Vein endothelial cell (primary cell): ENCODE results near the gene SELENOT. TPM values are rescaled to one million over a fixed set of nuclear protein-coding genes. Genes with fewer than 3 reads are reported as not detected.

Experiments used
- total RNA-seq: library from RNA; depleted of rRNA; stranded (reverse); fragments of >200 nt; gene quantifications from 2 replicates; pipeline ENCODE4 v1.2.3, GENCODE V29; 2012

SELENOT gene, protein sequence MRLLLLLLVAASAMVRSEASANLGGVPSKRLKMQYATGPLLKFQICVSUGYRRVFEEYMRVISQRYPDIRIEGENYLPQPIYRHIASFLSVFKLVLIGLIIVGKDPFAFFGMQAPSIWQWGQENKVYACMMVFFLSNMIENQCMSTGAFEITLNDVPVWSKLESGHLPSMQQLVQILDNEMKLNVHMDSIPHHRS
- total RNA-seq: 137 and 215 TPM in 2 replicates

DNA sequence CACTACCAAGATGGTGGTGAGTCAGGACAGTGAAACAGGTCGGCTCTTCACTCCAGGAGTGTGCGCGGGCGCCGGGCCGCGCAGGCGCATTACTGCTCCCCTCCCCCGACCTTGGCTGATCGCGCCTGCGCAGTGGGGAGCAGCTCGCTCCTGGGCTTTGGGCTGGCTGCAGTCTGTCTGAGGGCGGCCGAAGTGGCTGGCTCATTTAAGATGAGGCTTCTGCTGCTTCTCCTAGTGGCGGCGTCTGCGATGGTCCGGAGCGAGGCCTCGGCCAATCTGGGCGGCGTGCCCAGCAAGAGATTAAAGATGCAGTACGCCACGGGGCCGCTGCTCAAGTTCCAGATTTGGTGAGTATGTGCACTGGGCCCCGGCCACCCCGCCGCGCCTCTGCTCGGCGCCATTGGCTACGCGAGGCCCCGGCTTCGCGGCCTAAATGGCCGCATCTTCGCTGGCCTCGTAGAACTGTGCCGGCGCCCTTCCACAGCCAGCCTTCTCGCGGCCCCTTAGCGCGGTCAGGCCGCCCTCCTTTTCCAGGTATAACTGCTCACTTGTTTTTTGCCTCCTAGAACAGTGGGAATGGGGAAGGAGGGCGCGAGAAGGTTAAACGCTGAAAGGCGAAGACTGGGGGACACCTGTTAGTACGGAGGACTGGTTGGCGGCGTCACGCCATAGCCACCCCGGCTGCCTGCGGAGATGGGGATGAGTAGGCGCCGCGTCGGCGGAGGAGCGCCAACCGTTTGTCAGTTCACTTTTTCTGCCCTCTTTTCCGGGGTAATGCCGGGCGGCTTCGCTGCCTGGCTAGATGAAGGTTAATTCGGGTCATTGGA is at the start of gene SELENOT:
Gene SELENOT, plus strand, starts transcription at position 169 of the 827 bp plus-strand sequence. Its CDS starts 42 bp downstream, at position 211.

Other genes with a start within 250 kb of the SELENOT start
- 12.6 and 14.4 TPM in 2 replicates for gene TSC22D2, start 195.0 kb upstream of the SELENOT start, total RNA-seq
- 169 and 202 TPM in 2 replicates for gene SERP1, start 56.8 kb upstream of the SELENOT start, total RNA-seq
- gene EIF2A, start 56.5 kb upstream of the SELENOT start, total RNA-seq: 219 and 220 TPM in 2 replicates
- not detected in 2 replicates for gene ERICH6, start 100.6 kb downstream of the SELENOT start, total RNA-seq
- gene SIAH2, start 159.8 kb downstream of the SELENOT start, total RNA-seq: 15.3 and 18.9 TPM in 2 replicates